Parathyroid adenoma (tissue), 2 donors: ENCODE measurements around the gene STPG2.

ENCODE experiments used
- H2AFZ ChIP-seq: fragments of 300-600 bp; sonication (generic); one replicate; pipeline ENCODE4 v1.7.0; 2017; ENCODE audit warnings: antibody characterized with exemption, mild to moderate bottlenecking
- H3K27ac ChIP-seq: fragments of 300-600 bp; sonication (generic); one replicate; pipeline ENCODE4 v1.7.0; 2017
- H3K27me3 ChIP-seq: fragments of 300-600 bp; sonication (generic); one replicate; pipeline ENCODE4 v1.7.0; 2017; ENCODE audit warnings: low read length; ENCODE audit not compliant: control insufficient read depth, insufficient read depth
- H3K36me3 ChIP-seq: fragments of 300-600 bp; sonication (generic); one replicate; pipeline ENCODE4 v1.7.0; 2017; ENCODE audit warnings: low read length; ENCODE audit not compliant: control insufficient read depth, insufficient read depth
- H3K4me1 ChIP-seq: fragments of 300-600 bp; sonication (generic); one replicate; pipeline ENCODE4 v1.7.0; 2017; ENCODE audit warnings: control low read depth
- H3K4me2 ChIP-seq: fragments of 300-600 bp; sonication (generic); one replicate; pipeline ENCODE4 v1.7.0; 2017; ENCODE audit warnings: low read length
- H3K4me3 ChIP-seq: fragments of 300-600 bp; sonication (generic); one replicate; pipeline ENCODE4 v1.7.0; 2017; ENCODE audit warnings: low read depth, low read length
- H3K79me2 ChIP-seq: fragments of 300-600 bp; sonication (generic); one replicate; pipeline ENCODE4 v1.7.0; 2017; ENCODE audit warnings: control low read depth
- H3K9ac ChIP-seq: fragments of 300-600 bp; sonication (generic); one replicate; pipeline ENCODE4 v1.7.0; 2017; ENCODE audit warnings: mild to moderate bottlenecking
- H3K9me3 ChIP-seq: fragments of 300-600 bp; sonication (generic); one replicate; pipeline ENCODE4 v1.7.0; 2017; ENCODE audit warnings: low read length; ENCODE audit not compliant: control insufficient read depth
- TF ChIP-seq, protein P1 (sequence below): fragments of 300-600 bp; sonication (generic); IDR thresholded peaks from one replicate; pipeline ENCODE4 v1.7.0; 2017; ENCODE audit warnings: antibody characterized with exemption, mild to moderate bottlenecking
- donor health status: primary hyperparathyroidism.

The STPG2 gene

DNA sequence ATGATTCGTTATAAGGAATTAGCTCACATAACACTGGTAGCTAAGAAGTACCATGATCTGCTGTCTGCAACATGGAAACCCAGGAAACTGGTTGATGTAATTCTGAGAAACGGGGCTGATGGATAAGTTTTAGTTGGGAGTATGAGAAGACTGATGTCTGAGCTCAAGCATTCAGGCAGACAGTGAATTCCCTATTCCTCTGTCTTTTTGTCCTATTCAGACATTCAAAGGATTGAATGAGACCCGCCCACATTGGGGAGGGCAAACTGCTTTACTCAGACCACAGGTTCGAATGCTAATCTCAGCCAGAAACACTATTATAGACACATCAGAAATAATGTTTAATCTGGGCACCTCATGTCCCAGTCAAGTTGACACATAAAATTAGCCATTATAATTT is 515.5 kb downstream of the STPG2 start:
- Histone ChIP-seq H3K4me3 (no peak overlapping the region), H3K4me1 (no peaks in the 10 kb centered on the region), H3K79me2 (no peaks in the 10 kb centered on the region), H3K9ac (no peak overlapping the region), H3K27ac (no peak overlapping the region), H3K9me3 (no peaks in the 10 kb centered on the region), H3K36me3 (no peaks in the 10 kb centered on the region), H3K27me3 (no peaks in the 10 kb centered on the region), H3K4me2 (no peak overlapping the region), H2AFZ (no peak overlapping the region)
- TF ChIP-seq, protein P1, sequence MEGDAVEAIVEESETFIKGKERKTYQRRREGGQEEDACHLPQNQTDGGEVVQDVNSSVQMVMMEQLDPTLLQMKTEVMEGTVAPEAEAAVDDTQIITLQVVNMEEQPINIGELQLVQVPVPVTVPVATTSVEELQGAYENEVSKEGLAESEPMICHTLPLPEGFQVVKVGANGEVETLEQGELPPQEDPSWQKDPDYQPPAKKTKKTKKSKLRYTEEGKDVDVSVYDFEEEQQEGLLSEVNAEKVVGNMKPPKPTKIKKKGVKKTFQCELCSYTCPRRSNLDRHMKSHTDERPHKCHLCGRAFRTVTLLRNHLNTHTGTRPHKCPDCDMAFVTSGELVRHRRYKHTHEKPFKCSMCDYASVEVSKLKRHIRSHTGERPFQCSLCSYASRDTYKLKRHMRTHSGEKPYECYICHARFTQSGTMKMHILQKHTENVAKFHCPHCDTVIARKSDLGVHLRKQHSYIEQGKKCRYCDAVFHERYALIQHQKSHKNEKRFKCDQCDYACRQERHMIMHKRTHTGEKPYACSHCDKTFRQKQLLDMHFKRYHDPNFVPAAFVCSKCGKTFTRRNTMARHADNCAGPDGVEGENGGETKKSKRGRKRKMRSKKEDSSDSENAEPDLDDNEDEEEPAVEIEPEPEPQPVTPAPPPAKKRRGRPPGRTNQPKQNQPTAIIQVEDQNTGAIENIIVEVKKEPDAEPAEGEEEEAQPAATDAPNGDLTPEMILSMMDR = no peak

DNA sequence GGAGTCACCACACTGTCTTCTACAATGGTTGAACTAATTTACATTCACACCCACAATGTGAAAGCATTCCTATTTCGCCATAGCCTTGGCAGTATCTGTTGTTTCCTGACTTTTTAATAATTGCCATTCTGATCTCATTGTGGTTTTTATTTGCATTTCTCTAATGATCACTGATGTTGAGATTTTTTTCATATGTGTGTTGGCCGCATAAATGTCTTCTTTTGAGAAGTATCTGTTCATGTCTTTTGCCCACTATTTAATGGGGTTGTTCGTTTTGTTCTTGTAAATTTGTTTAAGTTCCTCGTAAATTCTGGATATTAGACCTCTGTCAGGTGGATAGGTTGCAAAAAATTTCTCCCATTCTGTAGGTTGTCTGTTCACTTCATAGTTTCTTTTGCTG is 519.1 kb downstream of the STPG2 start:
- H3K27ac ChIP-seq = no peak overlapping the region
- no peaks in the 10 kb centered on the region for H3K9me3 ChIP-seq
- H3K36me3 ChIP-seq = no peaks in the 10 kb centered on the region
- H3K9ac ChIP-seq = no peak overlapping the region
- H3K4me3 ChIP-seq = no peak overlapping the region
- no peaks in the 10 kb centered on the region for H3K27me3 ChIP-seq
- H3K79me2 ChIP-seq = no peaks in the 10 kb centered on the region
- H3K4me2 ChIP-seq = no peak overlapping the region
- TF ChIP-seq, protein P1 = no peak
- no peak overlapping the region for H2AFZ ChIP-seq
- no peaks in the 10 kb centered on the region for H3K4me1 ChIP-seq

DNA sequence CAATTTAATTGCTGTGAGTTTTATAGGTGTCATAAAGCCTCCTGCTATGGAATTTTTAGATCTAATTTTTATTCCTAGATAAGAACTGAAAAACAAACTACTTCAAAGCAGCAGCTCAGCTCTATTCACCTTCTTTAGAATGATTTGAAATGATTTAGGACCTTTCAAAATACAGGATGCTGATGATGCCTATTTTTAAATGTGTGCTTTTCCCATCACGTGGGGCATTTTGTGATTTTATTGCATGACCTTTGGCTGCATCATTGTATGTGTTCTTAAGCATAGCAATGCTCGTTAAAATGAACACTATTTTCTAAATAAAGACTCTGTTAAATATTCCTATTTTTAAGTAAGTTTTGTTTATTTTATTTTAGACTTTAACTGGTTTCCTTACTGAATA is 537.3 kb downstream of the STPG2 start:
- TF ChIP-seq, protein P1 = no peak
- no peak overlapping the region for H3K4me3 ChIP-seq

DNA sequence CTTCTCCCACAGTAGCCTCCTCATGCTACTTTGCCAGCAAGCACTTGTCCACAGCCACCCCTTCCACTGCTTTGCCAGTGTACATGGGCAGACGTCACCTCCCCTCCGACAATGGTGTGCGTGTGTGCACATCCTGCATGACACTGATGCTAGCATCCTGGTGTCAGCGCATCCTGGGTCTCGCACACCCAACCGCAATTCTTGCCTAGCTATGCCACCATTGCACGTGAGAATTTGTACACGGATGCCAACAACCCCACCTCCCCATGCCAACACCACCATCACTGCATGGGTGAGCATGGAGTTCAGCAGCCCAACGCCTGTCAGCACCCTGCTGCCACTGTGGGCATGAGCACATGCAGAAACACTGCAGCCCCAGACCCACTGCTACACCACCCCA is 550.0 kb downstream of the STPG2 start:
- no peak overlapping the region for H2AFZ ChIP-seq
- H3K36me3 ChIP-seq = no peaks in the 10 kb centered on the region
- H3K27ac ChIP-seq = no peak overlapping the region
- TF ChIP-seq, protein P1 = no peak
- no peaks in the 10 kb centered on the region for H3K4me1 ChIP-seq
- H3K9me3 ChIP-seq = no peaks in the 10 kb centered on the region
- H3K27me3 ChIP-seq = no peaks in the 10 kb centered on the region
- H3K4me2 ChIP-seq = no peak overlapping the region
- no peak overlapping the region for H3K9ac ChIP-seq
- no peaks in the 10 kb centered on the region for H3K79me2 ChIP-seq
- no peak overlapping the region for H3K4me3 ChIP-seq

More for the DNA sequence above, 537.3 kb downstream of the STPG2 start:
- Histone ChIP-seq H3K79me2 (no peaks in the 10 kb centered on the region), H3K9ac (no peak overlapping the region), H3K36me3 (no peaks in the 10 kb centered on the region), H3K9me3 (no peaks in the 10 kb centered on the region), H3K4me1 (no peaks in the 10 kb centered on the region), H3K27me3 (no peaks in the 10 kb centered on the region), H3K27ac (no peak overlapping the region), H2AFZ (no peak overlapping the region), H3K4me2 (no peak overlapping the region)

DNA sequence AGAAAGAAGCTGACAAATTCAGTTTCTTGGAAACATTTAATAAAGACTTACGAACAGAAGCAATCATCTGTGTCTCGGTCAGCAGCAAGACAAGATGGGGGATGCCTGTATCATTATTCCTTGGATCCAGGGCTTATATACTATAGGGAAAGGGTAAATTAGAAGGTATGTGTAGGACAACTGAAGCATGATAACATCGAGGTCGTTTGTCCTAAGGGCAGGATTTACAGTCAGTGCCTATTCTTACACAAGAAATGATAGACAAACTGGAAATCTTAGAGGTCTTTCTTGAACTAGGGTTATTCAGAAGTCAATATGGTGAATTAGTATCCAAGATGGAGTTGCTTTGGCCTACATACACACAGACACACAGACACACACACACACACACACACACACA is 553.0 kb downstream of the STPG2 start:
- H2AFZ ChIP-seq = no peak overlapping the region
- no peak overlapping the region for H3K4me3 ChIP-seq
- no peaks in the 10 kb centered on the region for H3K4me1 ChIP-seq
- no peak overlapping the region for H3K9ac ChIP-seq
- H3K36me3 ChIP-seq = no peaks in the 10 kb centered on the region
- no peaks in the 10 kb centered on the region for H3K9me3 ChIP-seq
- no peaks in the 10 kb centered on the region for H3K27me3 ChIP-seq
- TF ChIP-seq, protein P1 = no peak
- H3K4me2 ChIP-seq = no peak overlapping the region
- H3K79me2 ChIP-seq = no peaks in the 10 kb centered on the region
- H3K27ac ChIP-seq = no peak overlapping the region
